Right lobe of liver (tissue), 4 donors: Measurements from ENCODE around the gene DEF6.

Experiments
- POLR2A ChIP-seq: fragments of 450-650 bp; IDR thresholded peaks from one replicate; pipeline ENCODE4 v1.6.1; 2017; ENCODE audit warnings: antibody characterized with exemption, mild to moderate bottlenecking
- TF ChIP-seq, protein P1 (sequence below), 4 donors: fragments of 200-600 bp in 3 of 4; fragments of 450-650 bp in 1 of 4; IDR thresholded peaks; one replicate each; pipeline versions ENCODE4 v1.5.1 to v1.8.0; 2016 to 2022; ENCODE audit warnings: antibody characterized with exemption in 4 of 4, mild to moderate bottlenecking in 2 of 4
- donor health status: DM: no; HTN: no; CAD: no.
- donor health status: DM: no; HTN: no; CAD: no.
- donor health status: DM: no; HTN: yes; CAD: no.

DNA sequence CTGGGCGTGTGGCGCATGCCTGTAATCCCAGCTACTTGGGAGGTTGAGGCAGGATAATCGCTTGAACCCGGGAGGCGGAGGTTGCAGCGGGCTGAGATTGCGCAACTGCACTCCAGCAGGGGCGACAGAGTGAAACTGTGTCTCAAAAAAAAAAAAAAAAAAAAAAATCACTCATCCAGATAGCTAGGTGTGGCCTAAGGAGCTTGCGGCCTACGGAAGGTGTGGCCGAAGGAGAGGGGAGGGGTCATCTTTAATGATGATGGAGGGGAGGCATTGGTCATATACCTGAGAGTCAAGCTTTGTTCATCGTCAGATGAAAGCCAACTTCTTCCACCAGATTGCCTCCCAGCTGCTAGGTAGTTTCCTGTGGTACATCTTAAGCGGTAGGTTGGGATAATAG is 43.9 kb downstream of the DEF6 start:
- TF ChIP-seq, protein P1, sequence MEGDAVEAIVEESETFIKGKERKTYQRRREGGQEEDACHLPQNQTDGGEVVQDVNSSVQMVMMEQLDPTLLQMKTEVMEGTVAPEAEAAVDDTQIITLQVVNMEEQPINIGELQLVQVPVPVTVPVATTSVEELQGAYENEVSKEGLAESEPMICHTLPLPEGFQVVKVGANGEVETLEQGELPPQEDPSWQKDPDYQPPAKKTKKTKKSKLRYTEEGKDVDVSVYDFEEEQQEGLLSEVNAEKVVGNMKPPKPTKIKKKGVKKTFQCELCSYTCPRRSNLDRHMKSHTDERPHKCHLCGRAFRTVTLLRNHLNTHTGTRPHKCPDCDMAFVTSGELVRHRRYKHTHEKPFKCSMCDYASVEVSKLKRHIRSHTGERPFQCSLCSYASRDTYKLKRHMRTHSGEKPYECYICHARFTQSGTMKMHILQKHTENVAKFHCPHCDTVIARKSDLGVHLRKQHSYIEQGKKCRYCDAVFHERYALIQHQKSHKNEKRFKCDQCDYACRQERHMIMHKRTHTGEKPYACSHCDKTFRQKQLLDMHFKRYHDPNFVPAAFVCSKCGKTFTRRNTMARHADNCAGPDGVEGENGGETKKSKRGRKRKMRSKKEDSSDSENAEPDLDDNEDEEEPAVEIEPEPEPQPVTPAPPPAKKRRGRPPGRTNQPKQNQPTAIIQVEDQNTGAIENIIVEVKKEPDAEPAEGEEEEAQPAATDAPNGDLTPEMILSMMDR (IDR thresholded peaks at IDR 0.05) = no peak
- TF ChIP-seq POLR2A = no peak
